Testis (tissue), 3 donors: ENCODE data around the gene APOA5. TPM values are rescaled to one million over a fixed set of nuclear protein-coding genes. Genes with fewer than 3 reads are reported as not detected.

Source experiments
- DNase-seq: peaks from one replicate; pipeline ENCODE4 v3.0.0-alpha.2; 2019
- H3K27ac ChIP-seq, 2 donors: fragments of 200-600 bp; sonication (generic); one replicate each; pipeline ENCODE4 v1.5.1; 2019
- H3K27me3 ChIP-seq: fragments of 200-600 bp; sonication (generic); one replicate; pipeline ENCODE4 v1.5.1; 2019
- H3K36me3 ChIP-seq: fragments of 200-600 bp; sonication (generic); one replicate; pipeline ENCODE4 v1.5.1; 2017; ENCODE audit warnings: low read depth; ENCODE audit errors: missing control alignments
- H3K4me1 ChIP-seq: fragments of 200-600 bp; sonication (generic); one replicate; pipeline ENCODE4 v1.5.1; 2019
- H3K4me3 ChIP-seq, 2 donors: fragments of 200-600 bp; sonication (generic); one replicate each; pipeline ENCODE4 v1.5.1; 2017 to 2019
- H3K9me3 ChIP-seq: fragments of 200-600 bp; sonication (generic); one replicate; pipeline ENCODE4 v1.5.1; 2017
- CTCF ChIP-seq, 3 experiments: fragments of 450-650 bp in 2 of 3; fragments of 200-600 bp in 1 of 3; sonication (generic) in 1 of 3; IDR thresholded peaks; one replicate each; pipeline ENCODE4 v1.5.1; 2016 to 2019; ENCODE audit warnings: antibody characterized with exemption in 3 of 3, mild to moderate bottlenecking in 2 of 3, moderate library complexity in 1 of 3
- POLR2A ChIP-seq: fragments of 450-650 bp; IDR thresholded peaks from one replicate; pipeline ENCODE4 v1.6.1; 2017; ENCODE audit warnings: antibody characterized with exemption, mild to moderate bottlenecking, moderate library complexity
- WGBS, 2 donors: methylation state at CpG; one replicate each; pipeline ENCODE4 v1.1.5; 2018; 5-methylcytosine and 5-hydroxymethylcytosine counted together
- intact Hi-C: fragments of 100-400 bp; cut with DNase I; formaldehyde crosslinking; loops from one replicate; pipeline ENCODE4 v1.15.1; 2023; ENCODE audit warnings: low total_unique reads
- polyA plus RNA-seq: library from polyadenylated mRNA; stranded (reverse); fragments of 350-450 nt; fragmentation: Illumina TruSeq; extraction: RNeasy Lipid Tissue Mini Kit (QIAGEN cat#74804); gene quantifications from one replicate; pipeline ENCODE4 v1.2.3, GENCODE V29; 2014; ENCODE audit warnings: low read depth, low replicate concordance; ENCODE audit not compliant: insufficient read depth
- total RNA-seq, 2 donors: library from RNA; depleted of rRNA; stranded (reverse); fragments of >200 nt; gene quantifications; one replicate each; pipeline ENCODE4 v1.2.3, GENCODE V29; 2016

APOA5 gene
- total and polyA plus RNA-seq, 3 donors from 2014 or later: 0.24 TPM; not detected in 2

- Histone ChIP-seq H3K9me3 (no peaks in the 10 kb centered on the region), H3K36me3 (no peaks in the 10 kb centered on the region), H3K27me3 (no peaks in the 10 kb centered on the region), H3K4me3 (no peak overlapping the region), H3K27ac (no peak overlapping the region), H3K4me1 (no peaks in the 10 kb centered on the region)
- no peak for DNase-seq
- intact Hi-C loops: no loop called here
- TF ChIP-seq POLR2A (no peak), CTCF (IDR thresholded peaks at IDR 0.05) (no peak)
- 89 to 97% methylated on average over 4 of the region's 4 CpGs for WGBS, 2 donors
Observed at GRCh38 chr11:116782728-116783127, 9.0 kb downstream of the APOA5 start.

GRCh38 chr11:116778556-116778955 is 13.1 kb downstream of the APOA5 start:
- 88 to 93% methylated on average over 4 of the region's 4 CpGs for WGBS, 2 donors
- no peak for DNase-seq
- no peak for TF ChIP-seq POLR2A
- no peak for TF ChIP-seq CTCF (IDR thresholded peaks at IDR 0.05)
- Histone ChIP-seq H3K36me3 (no peaks in the 10 kb centered on the region), H3K4me1 (no peaks in the 10 kb centered on the region), H3K27me3 (no peaks in the 10 kb centered on the region), H3K27ac (no peak overlapping the region), H3K9me3 (no peaks in the 10 kb centered on the region), H3K4me3 (no peak overlapping the region)
- intact Hi-C loops: no loop called here

GRCh38 chr11:116777056-116777455 is 14.6 kb downstream of the APOA5 start:
- Histone ChIP-seq H3K4me3 (no peak overlapping the region), H3K27ac (no peak overlapping the region), H3K36me3 (no peaks in the 10 kb centered on the region), H3K4me1 (peaks cover under 1% of the 10 kb centered on the region), H3K9me3 (no peaks in the 10 kb centered on the region), H3K27me3 (no peaks in the 10 kb centered on the region)
- DNase-seq: no peak
- TF ChIP-seq POLR2A: no peak
- TF ChIP-seq CTCF (IDR thresholded peaks at IDR 0.05): no peak
- WGBS, 2 donors: 79 to 88% methylated on average over 7 of the region's 7 CpGs
- intact Hi-C loops: no loop called here

- peaks cover 6% of the 10 kb centered on the region for H3K4me1 ChIP-seq
- no peaks in the 10 kb centered on the region for H3K27me3 ChIP-seq
- intact Hi-C loops: no loop called here
- TF ChIP-seq POLR2A (no peak), CTCF (IDR thresholded peaks at IDR 0.05) (no peak)
- no peak overlapping the region for H3K27ac ChIP-seq
- H3K9me3 ChIP-seq: no peaks in the 10 kb centered on the region
- H3K36me3 ChIP-seq: no peaks in the 10 kb centered on the region
- no peak overlapping the region for H3K4me3 ChIP-seq
- DNase-seq: no peak
Observed at GRCh38 chr11:116776522-116776984, 15.1 kb downstream of the APOA5 start.

GRCh38 chr11:116775975-116776374 is 15.7 kb downstream of the APOA5 start:
- no peak for TF ChIP-seq POLR2A
- H3K27me3 ChIP-seq: no peaks in the 10 kb centered on the region
- no peaks in the 10 kb centered on the region for H3K36me3 ChIP-seq
- no peak for DNase-seq
- intact Hi-C loops: no loop called here
- no peak overlapping the region for H3K4me3 ChIP-seq
- peaks cover 11% of the 10 kb centered on the region for H3K4me1 ChIP-seq
- H3K9me3 ChIP-seq: no peaks in the 10 kb centered on the region
- H3K27ac ChIP-seq: no peak overlapping the region
- WGBS, 2 donors: 83 to 94% methylated on average over 5 of the region's 5 CpGs
